PFSK-1 (cell line): Measurements from ENCODE around the gene TOP2A.

Experiments used
- FOXP2 ChIP-seq: optimal IDR thresholded peaks from 2 replicates; pipeline ENCODE3; 2011; ENCODE audit warnings: borderline replicate concordance, control low read depth, inconsistent platforms; ENCODE audit not compliant: insufficient read depth; ENCODE audit errors: extremely low read length, extremely low read depth
- POLR2AphosphoS5 ChIP-seq: IDR thresholded peaks from 2 replicates; pipeline ENCODE4 v1.6.1; 2012; ENCODE audit warnings: low read depth, mild to moderate bottlenecking, control low read depth, low read length, moderate library complexity
- SIN3A ChIP-seq: IDR thresholded peaks from 2 replicates; pipeline ENCODE4 v1.6.1; 2012; ENCODE audit warnings: mild to moderate bottlenecking, low read length, moderate library complexity, borderline replicate concordance; ENCODE audit not compliant: insufficient read depth
- TAF1 ChIP-seq: IDR thresholded peaks from 2 replicates; pipeline ENCODE4 v1.6.1; 2012; ENCODE audit warnings: low read length, control low read depth, borderline replicate concordance; ENCODE audit not compliant: insufficient read depth
- TF ChIP-seq, protein P1 (sequence below), 2 experiments: IDR thresholded peaks; 2 replicates each; pipeline versions ENCODE4 v1.6.1 to v1.8.0; 2011 to 2012; ENCODE audit warnings: low read depth in 2 of 2, low read length in 2 of 2, control low read depth in 1 of 2, inconsistent platforms in 1 of 2, mild to moderate bottlenecking in 1 of 2, moderate library complexity in 1 of 2; ENCODE audit not compliant: insufficient read depth in 1 of 2

The TOP2A gene

DNA sequence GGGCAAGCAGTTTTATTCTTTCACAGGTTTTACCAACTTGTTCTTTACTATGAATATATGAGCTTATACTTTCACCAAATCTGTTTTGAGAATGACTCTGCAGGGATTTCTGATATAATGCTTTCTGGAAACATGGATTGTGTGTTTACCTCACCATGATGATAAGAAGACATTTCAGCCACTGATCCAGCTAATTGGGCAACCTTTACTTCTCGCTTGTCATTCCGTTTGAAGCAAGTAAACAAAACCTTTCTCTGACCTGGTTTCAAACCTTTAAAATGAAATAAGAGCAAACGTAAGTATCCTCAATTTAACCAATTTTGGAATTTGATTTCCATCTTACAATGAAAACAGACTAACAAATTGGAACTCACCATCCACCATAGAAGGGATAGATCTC lies 13.7 kb downstream of the TOP2A start:
- no peak for TF ChIP-seq POLR2AphosphoS5
- TF ChIP-seq, protein P1, sequence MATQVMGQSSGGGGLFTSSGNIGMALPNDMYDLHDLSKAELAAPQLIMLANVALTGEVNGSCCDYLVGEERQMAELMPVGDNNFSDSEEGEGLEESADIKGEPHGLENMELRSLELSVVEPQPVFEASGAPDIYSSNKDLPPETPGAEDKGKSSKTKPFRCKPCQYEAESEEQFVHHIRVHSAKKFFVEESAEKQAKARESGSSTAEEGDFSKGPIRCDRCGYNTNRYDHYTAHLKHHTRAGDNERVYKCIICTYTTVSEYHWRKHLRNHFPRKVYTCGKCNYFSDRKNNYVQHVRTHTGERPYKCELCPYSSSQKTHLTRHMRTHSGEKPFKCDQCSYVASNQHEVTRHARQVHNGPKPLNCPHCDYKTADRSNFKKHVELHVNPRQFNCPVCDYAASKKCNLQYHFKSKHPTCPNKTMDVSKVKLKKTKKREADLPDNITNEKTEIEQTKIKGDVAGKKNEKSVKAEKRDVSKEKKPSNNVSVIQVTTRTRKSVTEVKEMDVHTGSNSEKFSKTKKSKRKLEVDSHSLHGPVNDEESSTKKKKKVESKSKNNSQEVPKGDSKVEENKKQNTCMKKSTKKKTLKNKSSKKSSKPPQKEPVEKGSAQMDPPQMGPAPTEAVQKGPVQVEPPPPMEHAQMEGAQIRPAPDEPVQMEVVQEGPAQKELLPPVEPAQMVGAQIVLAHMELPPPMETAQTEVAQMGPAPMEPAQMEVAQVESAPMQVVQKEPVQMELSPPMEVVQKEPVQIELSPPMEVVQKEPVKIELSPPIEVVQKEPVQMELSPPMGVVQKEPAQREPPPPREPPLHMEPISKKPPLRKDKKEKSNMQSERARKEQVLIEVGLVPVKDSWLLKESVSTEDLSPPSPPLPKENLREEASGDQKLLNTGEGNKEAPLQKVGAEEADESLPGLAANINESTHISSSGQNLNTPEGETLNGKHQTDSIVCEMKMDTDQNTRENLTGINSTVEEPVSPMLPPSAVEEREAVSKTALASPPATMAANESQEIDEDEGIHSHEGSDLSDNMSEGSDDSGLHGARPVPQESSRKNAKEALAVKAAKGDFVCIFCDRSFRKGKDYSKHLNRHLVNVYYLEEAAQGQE (IDR thresholded peaks at IDR 0.05; ENCODE audit: insufficient read depth in 1 of 2, low read depth in 2 of 2, low read length in 2 of 2): no peak
- TF ChIP-seq SIN3A: no peak
- TF ChIP-seq TAF1: no peak
- no peak for TF ChIP-seq FOXP2

DNA sequence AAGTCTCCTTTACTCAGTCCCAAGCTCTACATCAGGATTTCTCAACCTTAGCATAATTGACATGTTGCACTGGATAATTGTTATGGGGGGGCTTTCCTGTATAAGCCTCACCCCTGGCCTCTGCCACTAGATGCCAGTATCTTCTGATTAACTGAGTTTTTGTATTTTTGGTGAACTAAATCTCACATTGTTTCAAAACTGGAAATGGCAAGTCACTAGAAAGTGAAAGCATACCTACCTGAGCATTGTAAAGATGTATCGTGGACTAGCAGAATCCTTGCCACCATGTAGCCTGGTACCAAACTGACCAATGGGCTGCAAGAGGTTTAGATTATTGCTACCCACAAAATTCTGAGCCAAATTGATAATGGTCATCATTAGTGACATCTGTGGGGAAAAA lies 15.0 kb downstream of the TOP2A start:
- TF ChIP-seq POLR2AphosphoS5: no peak
- TF ChIP-seq, protein P1 (IDR thresholded peaks at IDR 0.05; ENCODE audit: insufficient read depth in 1 of 2, low read depth in 2 of 2, low read length in 2 of 2): no peak

DNA sequence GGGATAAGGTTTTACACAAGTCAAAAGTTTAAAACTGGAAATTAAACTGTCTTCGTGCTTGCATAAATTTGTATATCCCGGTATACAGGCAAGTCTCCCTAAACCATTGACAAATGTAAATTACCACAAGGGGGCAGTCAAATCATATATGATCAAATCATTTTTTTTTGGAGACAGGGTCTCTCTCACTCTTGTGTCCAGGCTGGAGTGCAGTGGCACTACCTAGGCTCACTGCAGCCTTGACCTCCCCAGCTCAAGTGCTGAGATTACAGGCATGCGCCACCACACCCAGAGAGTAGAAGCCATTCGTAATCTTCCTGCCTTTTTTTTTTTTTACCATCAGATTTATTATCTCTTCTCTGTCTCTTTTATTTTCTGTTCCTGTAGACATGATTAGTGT lies 18.5 kb downstream of the TOP2A start:
- TF ChIP-seq FOXP2 (no peak), TAF1 (no peak), POLR2AphosphoS5 (no peak)
- TF ChIP-seq, protein P1 (IDR thresholded peaks at IDR 0.05; ENCODE audit: insufficient read depth in 1 of 2, low read depth in 2 of 2, low read length in 2 of 2): no peak

DNA sequence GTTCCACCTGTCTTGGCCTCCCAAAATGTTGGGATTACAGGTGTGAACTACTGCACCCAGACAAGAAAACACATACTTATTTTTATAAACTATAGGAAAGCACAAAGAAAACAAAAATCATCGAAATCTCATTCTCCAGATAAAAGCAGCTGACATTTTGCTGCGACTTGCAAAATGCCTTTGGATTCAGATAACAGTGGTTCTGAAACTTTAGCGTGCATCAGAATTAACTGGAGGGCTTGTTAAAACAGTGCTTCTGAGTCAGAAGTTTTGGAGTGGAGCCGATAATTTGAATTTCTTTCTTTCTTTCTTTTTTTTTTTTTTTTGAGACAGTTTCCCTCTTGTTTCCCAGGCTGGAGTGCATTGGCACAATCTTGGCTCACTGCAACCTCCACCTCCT lies 35.4 kb downstream of the TOP2A start:
- TF ChIP-seq, protein P1 (IDR thresholded peaks at IDR 0.05; ENCODE audit: insufficient read depth in 1 of 2, low read depth in 2 of 2, low read length in 2 of 2): no peak
- TF ChIP-seq SIN3A: no peak
- TF ChIP-seq TAF1: no peak
- TF ChIP-seq FOXP2: no peak
- no peak for TF ChIP-seq POLR2AphosphoS5

DNA sequence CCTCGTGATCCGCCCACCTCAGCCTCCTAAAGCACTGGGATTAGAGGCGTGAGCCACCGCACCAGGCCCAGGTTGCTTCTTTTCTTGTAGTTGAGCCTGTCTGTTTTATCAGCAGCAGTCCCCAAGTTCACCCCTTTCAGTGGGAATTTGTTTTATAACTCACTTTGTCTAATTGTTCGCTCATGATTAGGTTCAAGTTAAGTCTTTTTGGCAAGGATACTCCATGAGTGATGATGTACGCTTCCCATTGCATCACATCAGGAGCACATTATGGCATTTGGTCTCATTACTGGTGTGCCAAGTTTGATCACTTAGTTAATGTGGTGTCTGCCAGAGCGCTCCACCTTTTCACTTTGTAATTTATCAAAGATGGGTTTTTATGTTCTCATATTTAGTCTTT lies 38.7 kb downstream of the TOP2A start:
- TF ChIP-seq FOXP2: no peak
- TF ChIP-seq POLR2AphosphoS5: no peak
- TF ChIP-seq SIN3A: no peak
- no peak for TF ChIP-seq TAF1
- TF ChIP-seq, protein P1 (IDR thresholded peaks at IDR 0.05; ENCODE audit: insufficient read depth in 1 of 2, low read depth in 2 of 2, low read length in 2 of 2): no peak
